Neural cell (in vitro differentiated cells): ENCODE measurements around the gene HS6ST3. TPM values are rescaled to one million over a fixed set of nuclear protein-coding genes. Genes with fewer than 3 reads are reported as not detected.

Source experiments
- H2AFZ ChIP-seq: fragments of 200-600, 300-800 bp; sonication (generic), shearing (Covaris generic); 2 replicates; pipeline ENCODE4 v1.6.0; 2014; ENCODE audit warnings: low read depth, mild to moderate bottlenecking, antibody characterized with exemption, low read length, moderate library complexity
- H3F3A ChIP-seq: fragments of 200-600 bp; shearing (Covaris generic); 2 replicates; pipeline ENCODE4 v1.6.1; 2016; ENCODE audit warnings: mild to moderate bottlenecking, moderate library complexity, mixed read lengths, antibody characterized with exemption, low read length; ENCODE audit not compliant: insufficient read depth, poor library complexity, severe bottlenecking
- H3K27ac ChIP-seq: fragments of 200-600, 300-800 bp; sonication (generic), shearing (Covaris generic); 2 replicates; pipeline ENCODE4 v1.5.1; 2014; ENCODE audit warnings: mild to moderate bottlenecking, low read length, moderate library complexity
- H3K27me3 ChIP-seq: fragments of 300-800, 200-600 bp; sonication (generic), shearing (Covaris generic); 2 replicates; pipeline ENCODE4 v1.6.0; 2014; ENCODE audit warnings: mild to moderate bottlenecking, low read depth, low read length, moderate library complexity; ENCODE audit not compliant: insufficient read depth
- H3K36me3 ChIP-seq: fragments of 300-800, 200-600 bp; sonication (generic), shearing (Covaris generic); 2 replicates; pipeline ENCODE4 v1.5.1; 2014; ENCODE audit warnings: mild to moderate bottlenecking, antibody characterized with exemption, low read length, moderate library complexity; ENCODE audit not compliant: insufficient read depth
- H3K4me2 ChIP-seq: fragments of 300-800, 200-600 bp; sonication (generic), shearing (Covaris generic); 2 replicates; pipeline ENCODE4 v1.6.0; 2014; ENCODE audit warnings: mild to moderate bottlenecking, low read length
- H3K4me3 ChIP-seq: fragments of 300-800, 200-600 bp; sonication (generic), shearing (Covaris generic); 2 replicates; pipeline ENCODE4 v1.5.1; 2014; ENCODE audit warnings: mild to moderate bottlenecking, low read length, moderate library complexity
- H3K79me2 ChIP-seq: fragments of 200-600 bp; shearing (Covaris generic); replicated peaks from 2 replicates; pipeline ENCODE4 v1.6.0; 2014; ENCODE audit warnings: mild to moderate bottlenecking, low read length, moderate library complexity; ENCODE audit not compliant: insufficient read depth
- H3K9ac ChIP-seq: fragments of 300-800, 200-600 bp; sonication (generic), shearing (Covaris generic); 2 replicates; pipeline ENCODE4 v1.6.1; 2016; ENCODE audit warnings: mild to moderate bottlenecking, low read length, mixed read lengths
- H3K9me2 ChIP-seq: fragments of 200-600 bp; shearing (Covaris generic); 2 replicates; pipeline ENCODE4 v1.6.1; 2016; ENCODE audit warnings: mild to moderate bottlenecking, low read length, mixed read lengths; ENCODE audit not compliant: insufficient read depth
- H3K9me3 ChIP-seq: fragments of 200-600, 300-800 bp; sonication (generic), shearing (Covaris generic); 2 replicates; pipeline ENCODE4 v1.6.1; 2016; ENCODE audit warnings: mild to moderate bottlenecking, mixed run types, low read length, moderate library complexity, mixed read lengths
- H4K20me1 ChIP-seq: fragments of 200-600 bp; shearing (Covaris generic); 2 replicates; pipeline ENCODE4 v1.6.1; 2016; ENCODE audit warnings: mild to moderate bottlenecking, mixed run types; ENCODE audit not compliant: insufficient read depth
- CTCF ChIP-seq: fragments of 450-650 bp; IDR thresholded peaks from 2 replicates; pipeline ENCODE4 v1.5.1; 2014; ENCODE audit warnings: antibody characterized with exemption, mild to moderate bottlenecking, moderate library complexity; ENCODE audit not compliant: poor library complexity, severe bottlenecking
- EP300 ChIP-seq: fragments of 450-650 bp; conservative IDR thresholded peaks from 2 replicates; pipeline ENCODE4 v1.6.1; 2014; ENCODE audit warnings: antibody characterized with exemption, mild to moderate bottlenecking, moderate library complexity; ENCODE audit not compliant: poor library complexity, severe bottlenecking
- EZH2 ChIP-seq: fragments of 200-600, 300-800 bp; shearing (Covaris generic), sonication (generic); IDR thresholded peaks from 2 replicates; pipeline ENCODE4 v1.6.1; 2014; ENCODE audit warnings: antibody characterized with exemption, low read length, borderline replicate concordance, mild to moderate bottlenecking; ENCODE audit not compliant: insufficient read depth, poor library complexity, severe bottlenecking
- MXI1 ChIP-seq: fragments of 450-650 bp; conservative IDR thresholded peaks from 2 replicates; pipeline ENCODE4 v1.6.1; 2014; ENCODE audit warnings: antibody characterized with exemption, mild to moderate bottlenecking; ENCODE audit not compliant: poor library complexity, severe bottlenecking
- POLR2AphosphoS5 ChIP-seq: IDR thresholded peaks from 2 replicates; pipeline ENCODE4 v1.6.1; 2012
- RAD21 ChIP-seq: fragments of 450-650 bp; conservative IDR thresholded peaks from 2 replicates; pipeline ENCODE4 v1.6.1; 2014; ENCODE audit warnings: antibody characterized with exemption, mild to moderate bottlenecking, moderate library complexity
- REST ChIP-seq: IDR thresholded peaks from 2 replicates; pipeline ENCODE4 v1.6.1; 2012; ENCODE audit warnings: borderline replicate concordance
- SMC3 ChIP-seq: fragments of 450-650 bp; conservative IDR thresholded peaks from 2 replicates; pipeline ENCODE4 v1.6.1; 2014; ENCODE audit warnings: antibody characterized with exemption, mild to moderate bottlenecking, moderate library complexity; ENCODE audit not compliant: poor library complexity
- TAF1 ChIP-seq: IDR thresholded peaks from 2 replicates; pipeline ENCODE4 v1.6.1; 2012; ENCODE audit warnings: low read depth
- polyA plus RNA-seq: library from polyadenylated mRNA; depleted of rRNA; stranded (reverse); fragments of >200 nt; gene quantifications from 2 replicates; pipeline ENCODE4 v1.2.3, GENCODE V29; 2014

Gene HS6ST3
- polyA plus RNA-seq, 1 donor from 2014 or later, result 10.9 TPM

GRCh38 chr13:96686286-96686685 lies 596.4 kb downstream of the HS6ST3 start:
- Histone ChIP-seq H3K9ac (no peak overlapping the region), H3K79me2 (no peaks in the 10 kb centered on the region), H3K4me3 (no peak overlapping the region), H3K9me2 (no peaks in the 10 kb centered on the region), H4K20me1 (no peaks in the 10 kb centered on the region), H3K9me3 (no peaks in the 10 kb centered on the region), H2AFZ (no peak overlapping the region), H3F3A (peaks cover 3% of the 10 kb centered on the region), H3K36me3 (no peaks in the 10 kb centered on the region), H3K27ac (no peak overlapping the region), H3K4me2 (no peak overlapping the region), H3K27me3 (no peaks in the 10 kb centered on the region)
- TF ChIP-seq MXI1, result no peak
- no peak for TF ChIP-seq REST
- no peak for TF ChIP-seq CTCF
- no peak for TF ChIP-seq SMC3
- TF ChIP-seq TAF1, result no peak
- TF ChIP-seq POLR2AphosphoS5, result no peak
- TF ChIP-seq EZH2, result no peak
- TF ChIP-seq RAD21, result no peak
- no peak for TF ChIP-seq EP300

- H3K9me2 ChIP-seq, result no peaks in the 10 kb centered on the region
- H3K4me2 ChIP-seq, result no peak overlapping the region
- H3K9ac ChIP-seq, result no peak overlapping the region
- no peak overlapping the region for H3K27ac ChIP-seq
- H3K36me3 ChIP-seq, result no peaks in the 10 kb centered on the region
- H4K20me1 ChIP-seq, result no peaks in the 10 kb centered on the region
- H3K27me3 ChIP-seq, result no peaks in the 10 kb centered on the region
- H3K4me3 ChIP-seq, result no peak overlapping the region
- no peak for TF ChIP-seq CTCF
- TF ChIP-seq TAF1, result no peak
- TF ChIP-seq EZH2, result no peak
- TF ChIP-seq POLR2AphosphoS5, result no peak
- H2AFZ ChIP-seq, result no peak overlapping the region
- H3K79me2 ChIP-seq, result no peaks in the 10 kb centered on the region
- H3F3A ChIP-seq, result peaks cover 3% of the 10 kb centered on the region
- no peaks in the 10 kb centered on the region for H3K9me3 ChIP-seq
Measured at GRCh38 chr13:96687191-96687590, 597.3 kb downstream of the HS6ST3 start.
